Endothelial cell of umbilical vein (primary cell): Measurements from ENCODE around the gene ACTA2. TPM values are rescaled to one million over a fixed set of nuclear protein-coding genes. Genes with fewer than 3 reads are reported as not detected.

Experiments
- BruUV-seq: library from RNA; stranded (reverse); fragments of 400-500 nt; replicated peaks from 2 replicates; lab custom pipeline; 2021; lab: Mats Ljungman, UMichigan
- CTCF ChIA-PET: fragments of 300-600, 350-600 bp; sonication (Branson Sonifier 250); formaldehyde crosslinking; loops from one replicate; lab custom pipeline; 2021; ENCODE audit warnings: antibody characterized with exemption, inconsistent platforms; lab: Charles Lee
- POLR2A ChIA-PET: fragments of 300-600, 350-600 bp; sonication (Branson Sonifier 250); formaldehyde crosslinking; loops from one replicate; lab custom pipeline; 2021; ENCODE audit warnings: antibody characterized with exemption, inconsistent platforms; lab: Charles Lee
- DNase-seq: peaks from one replicate; pipeline ENCODE4 v3.0.0-alpha.2; 2011; ENCODE audit warnings: low read depth, low spot score
- FAIRE-seq: peaks from 2 replicates; lab custom pipeline; 2011; peaks lifted over from hg19 to GRCh38; lab: Jason Lieb, UNC
- H2AFZ ChIP-seq: 2 replicates; pipeline ENCODE4 v1.6.0; 2012; ENCODE audit warnings: low read depth, low read length, control low read depth, inconsistent platforms
- H3K27ac ChIP-seq: 2 replicates; pipeline ENCODE4 v1.5.1; 2011; ENCODE audit warnings: low read depth, mild to moderate bottlenecking, control low read depth, low read length, moderate library complexity; ENCODE audit not compliant: insufficient read depth
- H3K27me3 ChIP-seq, 2 experiments: 2 replicates each; pipeline versions ENCODE4 v1.6.0 to v1.6.1; 2011; ENCODE audit warnings: low read length in 2 of 2, mixed read lengths in 1 of 2; ENCODE audit not compliant: control insufficient read depth in 2 of 2, insufficient read depth in 2 of 2
- H3K36me3 ChIP-seq, 2 experiments: 2 replicates in 1 of 2; 3 replicates in 1 of 2; pipeline ENCODE4 v1.5.1; 2011; ENCODE audit warnings: low read length in 2 of 2, mild to moderate bottlenecking in 1 of 2, moderate library complexity in 1 of 2; ENCODE audit not compliant: control insufficient read depth in 2 of 2, insufficient read depth in 2 of 2; ENCODE audit errors: extremely low read depth in 1 of 2
- H3K4me1 ChIP-seq: 3 replicates; pipeline ENCODE4 v1.5.1; 2011; ENCODE audit warnings: mild to moderate bottlenecking, low read length; ENCODE audit not compliant: control insufficient read depth, insufficient read depth; ENCODE audit errors: extremely low read depth
- H3K4me2 ChIP-seq: 2 replicates; pipeline ENCODE4 v1.6.1; 2011; ENCODE audit warnings: low read length, control low read depth, mixed read lengths; ENCODE audit not compliant: insufficient read depth
- H3K4me3 ChIP-seq, 3 experiments: fragments of 200-600 bp in 1 of 3; sonication (generic), shearing (Covaris generic) in 1 of 3; replicated peaks in 1 of 3; 2 replicates each; pipeline ENCODE4 v1.5.1; 2011 to 2016; ENCODE audit warnings: control low read depth in 3 of 3, low read length in 3 of 3, mild to moderate bottlenecking in 2 of 3, inconsistent platforms in 1 of 3, low read depth in 1 of 3, moderate library complexity in 1 of 3; ENCODE audit not compliant: insufficient read depth in 1 of 3
- H3K79me2 ChIP-seq: 2 replicates; pipeline ENCODE4 v1.6.0; 2012; ENCODE audit warnings: low read length, inconsistent platforms; ENCODE audit not compliant: control insufficient read depth, insufficient read depth
- H3K9ac ChIP-seq: replicated peaks from 2 replicates; pipeline ENCODE3; 2011; ENCODE audit warnings: low read length, control low read depth; ENCODE audit not compliant: insufficient read depth; ENCODE audit errors: extremely low read depth
- H3K9me1 ChIP-seq: replicated peaks from 3 replicates; pipeline ENCODE4 v1.6.0; 2011; ENCODE audit warnings: mild to moderate bottlenecking, low read length; ENCODE audit not compliant: control insufficient read depth, insufficient read depth; ENCODE audit errors: extremely low read depth
- H3K9me3 ChIP-seq: replicated peaks from 2 replicates; pipeline ENCODE4 v1.5.1; 2012; ENCODE audit warnings: low read length, inconsistent platforms; ENCODE audit not compliant: control insufficient read depth, insufficient read depth
- H4K20me1 ChIP-seq: replicated peaks from 2 replicates; pipeline ENCODE3; 2011; ENCODE audit warnings: mild to moderate bottlenecking, low read length; ENCODE audit not compliant: control insufficient read depth, insufficient read depth; ENCODE audit errors: extremely low read depth
- FOS ChIP-seq: IDR thresholded peaks from 2 replicates; pipeline ENCODE4 v1.6.1; 2011; ENCODE audit warnings: mild to moderate bottlenecking, low read length, moderate library complexity, borderline replicate concordance; ENCODE audit not compliant: insufficient read depth
- JUN ChIP-seq: IDR thresholded peaks from 2 replicates; pipeline ENCODE4 v1.6.1; 2011; ENCODE audit warnings: borderline replicate concordance, low read depth; ENCODE audit not compliant: insufficient read length, insufficient read depth
- MAX ChIP-seq: IDR thresholded peaks from 2 replicates; pipeline ENCODE4 v1.6.1; 2011; ENCODE audit not compliant: insufficient read depth, insufficient read length
- MYC ChIP-seq: IDR thresholded peaks from one replicate; pipeline ENCODE4 v1.6.1; 2011; ENCODE audit warnings: mild to moderate bottlenecking, low read depth, low read length
- POLR2A ChIP-seq: IDR thresholded peaks from 2 replicates; pipeline ENCODE4 v1.6.1; 2012; ENCODE audit warnings: low read depth, mild to moderate bottlenecking, control low read depth, low read length
- dilution Hi-C: fragments of 300-500 bp; cut with MboI; formaldehyde crosslinking; loops from one replicate; pipeline ENCODE4 v1.15.0; 2019; ENCODE audit warnings: low sequenced_read_pairs; ENCODE audit not compliant: extremely low pct_ligation_motif_present
- intact Hi-C: fragments of 100-400 bp; cut with micrococcal nuclease; formaldehyde crosslinking; loops from one replicate; pipeline ENCODE4 v1.10.0; 2022
- polyA plus RNA-seq, 4 experiments: library from polyadenylated mRNA; depleted of rRNA in 3 of 4; stranded (reverse) in 3 of 4; unstranded in 1 of 4; fragments of >200 nt; gene quantifications; 2 replicates each; pipeline versions ENCODE4 v1.2.1 to v1.2.3, GENCODE V29; 2011 to 2012; ENCODE audit warnings: missing spikeins in 1 of 4
- total RNA-seq: library from RNA; stranded (reverse); gene quantifications from 2 replicates; pipeline ENCODE4 v1.2.3, GENCODE V29; 2021

Gene ACTA2
- total and polyA plus RNA-seq, 2 donors (not counting 3 experiments of a cell fraction or from before 2014, with no cell fraction given): 6.3 to 9.7 TPM

GRCh38 chr10:88984525-88984924 is 32.0 kb upstream of the ACTA2 start:
- dilution Hi-C loops: loop anchor here (25.0 kb wide), 1 partner anchor 228 kb away; the partner anchor contains the start of gene CH25H
- no peaks in the 10 kb centered on the region for H3K79me2 ChIP-seq
- H3K9me1 ChIP-seq: no peaks in the 10 kb centered on the region
- FAIRE-seq (no peak), DNase-seq (no peak)
- peaks cover 7 to 15% of the 10 kb centered on the region in 2 experiments for H3K27me3 ChIP-seq
- ChIA-PET CTCF (no interaction called here), POLR2A (no interaction called here)
- no peak overlapping the region for H3K27ac ChIP-seq
- intact Hi-C loops: loop anchor here (5.0 kb wide), 1 partner anchor 417 kb away; no protein-coding TSS in a partner anchor
- BruUV-seq: no TSS peak
- H3K9me3 ChIP-seq: no peaks in the 10 kb centered on the region
- H2AFZ ChIP-seq: no peak overlapping the region
- no peak overlapping the region for H3K4me3 ChIP-seq
- no peaks in the 10 kb centered on the region for H3K36me3 ChIP-seq
- H3K9ac ChIP-seq: no peak overlapping the region
- peaks cover 16% of the 10 kb centered on the region for H3K4me1 ChIP-seq
- H3K4me2 ChIP-seq: no peak overlapping the region
- H4K20me1 ChIP-seq: no peaks in the 10 kb centered on the region
- TF ChIP-seq FOS (no peak), JUN (no peak), POLR2A (no peak)

GRCh38 chr10:88983939-88984338 is 31.4 kb upstream of the ACTA2 start:
- no peaks in the 10 kb centered on the region for H3K9me1 ChIP-seq
- no peak for TF ChIP-seq MAX
- no peak for TF ChIP-seq POLR2A
- no peak for TF ChIP-seq MYC
- H3K4me1 ChIP-seq: peaks cover 14% of the 10 kb centered on the region
- FAIRE-seq (no peak), DNase-seq (no peak)
- H3K27me3 ChIP-seq: peaks cover 3 to 10% of the 10 kb centered on the region in 2 experiments
- dilution Hi-C loops (loop anchor here (25.0 kb wide), 1 partner anchor 228 kb away; the partner anchor contains the start of gene CH25H), intact Hi-C loops (loop anchor here (5.0 kb wide), 1 partner anchor 417 kb away; no protein-coding TSS in a partner anchor)
- no TSS peak for BruUV-seq
- no peak overlapping the region for H3K4me2 ChIP-seq
- no peaks in the 10 kb centered on the region for H3K79me2 ChIP-seq
- POLR2A ChIA-PET: no interaction called here
- no peak overlapping the region for H3K4me3 ChIP-seq
- H4K20me1 ChIP-seq: no peaks in the 10 kb centered on the region
- no peaks in the 10 kb centered on the region for H3K36me3 ChIP-seq
- H3K27ac ChIP-seq: no peak overlapping the region
- H3K9ac ChIP-seq: no peak overlapping the region
- CTCF ChIA-PET: interaction anchor here (2.2 kb wide), 1 partner anchor 51 kb away, joined by 6 read pairs; no protein-coding TSS in a partner anchor
- no peak overlapping the region for H2AFZ ChIP-seq
- H3K9me3 ChIP-seq: no peaks in the 10 kb centered on the region
